H1 (cell line): Measurements from ENCODE around the gene ZNF777. TPM values are rescaled to one million over a fixed set of nuclear protein-coding genes. Genes with fewer than 3 reads are reported as not detected.

Experiments
- CTCF ChIA-PET: fragments of 300-600 bp; sonication (Branson Sonifier 250); formaldehyde crosslinking; loops from one replicate; lab custom pipeline; 2021; ENCODE audit not compliant: partially characterized antibody; lab: Charles Lee
- POLR2A ChIA-PET: fragments of 300-600 bp; sonication (Branson Sonifier 250); formaldehyde crosslinking; loops from one replicate; lab custom pipeline; 2021; ENCODE audit warnings: inconsistent platforms; ENCODE audit not compliant: partially characterized antibody; lab: Charles Lee
- DNase-seq, 2 experiments: peaks; one replicate each; pipeline versions ENCODE4 v3.0.0 to v3.0.0-alpha.2; 2010 to 2022; ENCODE audit warnings: low spot score in 2 of 2, low read depth in 1 of 2, mixed read lengths in 1 of 2
- FAIRE-seq: peaks from 2 replicates; lab custom pipeline; 2011; peaks lifted over from hg19 to GRCh38; lab: Jason Lieb, UNC
- H2AFZ ChIP-seq: 2 replicates; pipeline ENCODE4 v1.8.1; 2012; ENCODE audit warnings: low read length, inconsistent platforms
- H2AK5ac ChIP-seq: 2 replicates; pipeline ENCODE4 v1.6.1; 2013; ENCODE audit warnings: low read depth, low read length
- H2BK120ac ChIP-seq: replicated peaks from 2 replicates; pipeline ENCODE3; 2013; ENCODE audit warnings: low read depth, low read length, inconsistent platforms
- H2BK12ac ChIP-seq: 2 replicates; pipeline ENCODE4 v1.6.1; 2013; ENCODE audit warnings: low read depth, low read length
- H2BK15ac ChIP-seq: 2 replicates; pipeline ENCODE4 v1.6.1; 2013; ENCODE audit warnings: low read length
- H2BK20ac ChIP-seq: 2 replicates; pipeline ENCODE4 v1.6.1; 2013; ENCODE audit warnings: low read length
- H2BK5ac ChIP-seq: 2 replicates; pipeline ENCODE4 v1.6.1; 2013; ENCODE audit warnings: low read depth, low read length
- H3K14ac ChIP-seq: 2 replicates; pipeline ENCODE4 v1.6.1; 2013; ENCODE audit warnings: inconsistent platforms; ENCODE audit not compliant: insufficient read length
- H3K18ac ChIP-seq: 2 replicates; pipeline ENCODE4 v1.6.1; 2013; ENCODE audit warnings: low read length; ENCODE audit errors: extremely low read depth
- H3K23ac ChIP-seq: 2 replicates; pipeline ENCODE4 v1.6.1; 2013; ENCODE audit warnings: inconsistent platforms; ENCODE audit not compliant: insufficient read length
- H3K23me2 ChIP-seq: 2 replicates; pipeline ENCODE4 v1.6.1; 2013; ENCODE audit warnings: low read depth, low read length
- H3K27ac ChIP-seq: 2 replicates; pipeline ENCODE4 v1.6.1; 2011; ENCODE audit warnings: low read depth, low read length, inconsistent platforms
- H3K27me3 ChIP-seq, 4 experiments: replicated peaks in 1 of 4; 1 replicate in 1 of 4; 2 replicates in 3 of 4; pipeline versions ENCODE4 v1.6.1 to v1.8.1; 2011 to 2013; ENCODE audit warnings: low read length in 3 of 4, mild to moderate bottlenecking in 3 of 4, inconsistent platforms in 2 of 4, mixed read lengths in 2 of 4, moderate library complexity in 1 of 4; ENCODE audit not compliant: control insufficient read depth in 3 of 4, insufficient read depth in 3 of 4; ENCODE audit errors: extremely low read depth in 1 of 4
- H3K36me3 ChIP-seq, 4 experiments: 2 replicates each; pipeline versions ENCODE4 v1.6.1 to v1.8.1; 2011 to 2013; ENCODE audit warnings: mild to moderate bottlenecking in 4 of 4, low read length in 3 of 4, moderate library complexity in 2 of 4, control low read depth in 1 of 4, inconsistent platforms in 1 of 4; ENCODE audit not compliant: insufficient read depth in 4 of 4, control insufficient read depth in 2 of 4
- H3K4ac ChIP-seq: replicated peaks from 2 replicates; pipeline ENCODE3; 2013; ENCODE audit warnings: low read length, low read depth, mixed read lengths, inconsistent platforms; ENCODE audit not compliant: insufficient read length
- H3K4me1 ChIP-seq, 4 experiments: replicated peaks in 1 of 4; 1 replicate in 1 of 4; 2 replicates in 3 of 4; pipeline versions ENCODE4 v1.6.1 to v1.8.1; 2011 to 2013; ENCODE audit warnings: low read length in 3 of 4, inconsistent platforms in 2 of 4, mixed read lengths in 1 of 4; ENCODE audit not compliant: insufficient read depth in 4 of 4, control insufficient read depth in 3 of 4
- H3K4me2 ChIP-seq, 2 experiments: 2 replicates each; pipeline versions ENCODE4 v1.6.1 to v1.8.1; 2011 to 2013; ENCODE audit warnings: low read depth in 2 of 2, low read length in 2 of 2, control low read depth in 1 of 2, inconsistent platforms in 1 of 2, mild to moderate bottlenecking in 1 of 2; ENCODE audit not compliant: insufficient read depth in 1 of 2
- H3K4me3 ChIP-seq, 4 experiments: fragments of 200-600, 300-600 bp in 1 of 4; sonication (generic), shearing (Covaris generic), sonication (Bioruptor Twin) in 1 of 4; 2 replicates each; pipeline versions ENCODE4 v1.5.1 to v1.8.1; 2011 to 2016; ENCODE audit warnings: low read length in 4 of 4, low read depth in 3 of 4, control low read depth in 2 of 4, inconsistent platforms in 2 of 4, mild to moderate bottlenecking in 2 of 4, mixed read lengths in 1 of 4, moderate library complexity in 1 of 4; ENCODE audit not compliant: insufficient read depth in 2 of 4; ENCODE audit errors: extremely low read depth in 1 of 4
- H3K56ac ChIP-seq: replicated peaks from 2 replicates; pipeline ENCODE3; 2013; ENCODE audit warnings: low read depth, mild to moderate bottlenecking, mixed read lengths, low read length, inconsistent platforms; ENCODE audit not compliant: insufficient read length
- H3K79me1 ChIP-seq: 2 replicates; pipeline ENCODE4 v1.6.1; 2013; ENCODE audit warnings: low read depth, low read length, control low read depth
- H3K79me2 ChIP-seq, 2 experiments: 2 replicates each; pipeline versions ENCODE4 v1.6.1 to v1.8.1; 2012 to 2013; ENCODE audit warnings: low read length in 2 of 2, mild to moderate bottlenecking in 2 of 2, inconsistent platforms in 1 of 2; ENCODE audit not compliant: insufficient read depth in 2 of 2, control insufficient read depth in 1 of 2
- H3K9ac ChIP-seq, 4 experiments: replicated peaks in 1 of 4; 1 replicate in 1 of 4; 2 replicates in 3 of 4; pipeline versions ENCODE4 v1.6.1 to v1.8.1; 2011 to 2013; ENCODE audit warnings: low read depth in 3 of 4, low read length in 3 of 4, control low read depth in 2 of 4, mild to moderate bottlenecking in 2 of 4, moderate library complexity in 2 of 4, inconsistent platforms in 1 of 4; ENCODE audit errors: extremely low read depth in 1 of 4
- H3K9me3 ChIP-seq, 2 experiments: 2 replicates each; pipeline versions ENCODE4 v1.6.1 to v1.8.1; 2012 to 2013; ENCODE audit warnings: mild to moderate bottlenecking in 2 of 2, moderate library complexity in 2 of 2, control low read depth in 1 of 2, inconsistent platforms in 1 of 2, low read depth in 1 of 2, low read length in 1 of 2, mixed read lengths in 1 of 2; ENCODE audit not compliant: insufficient read depth in 2 of 2
- H4K20me1 ChIP-seq, 2 experiments: replicated peaks in 1 of 2; 2 replicates each; pipeline versions ENCODE3 to v1.8.1; 2011 to 2013; ENCODE audit warnings: inconsistent platforms in 2 of 2, low read length in 2 of 2, mild to moderate bottlenecking in 1 of 2; ENCODE audit not compliant: insufficient read depth in 2 of 2, control insufficient read depth in 1 of 2
- H4K5ac ChIP-seq: 2 replicates; pipeline ENCODE4 v1.6.1; 2013; ENCODE audit warnings: low read length, low read depth, mixed read lengths, inconsistent platforms; ENCODE audit not compliant: insufficient read length
- H4K8ac ChIP-seq: 2 replicates; pipeline ENCODE4 v1.8.0; 2013; ENCODE audit warnings: mild to moderate bottlenecking, moderate library complexity, low read length, inconsistent platforms; ENCODE audit not compliant: insufficient read depth; ENCODE audit errors: extremely low read depth
- H4K91ac ChIP-seq: replicated peaks from 2 replicates; pipeline ENCODE3; 2013; ENCODE audit warnings: low read length, mixed read lengths, inconsistent platforms; ENCODE audit not compliant: insufficient read length
- BACH1 ChIP-seq: IDR thresholded peaks from 2 replicates; pipeline ENCODE4 v1.6.1; 2012; ENCODE audit warnings: low read length, improper control_type of control experiment
- CBX8 ChIP-seq: fragments of 300-800, 300-1000 bp; sonication (generic); IDR thresholded peaks from 2 replicates; pipeline ENCODE4 v1.7.1; 2016; ENCODE audit warnings: low read depth, low read length, borderline replicate concordance
- CEBPB ChIP-seq: IDR thresholded peaks from 2 replicates; pipeline ENCODE4 v1.6.1; 2012; ENCODE audit warnings: low read depth, low read length
- CHD2 ChIP-seq: IDR thresholded peaks from 2 replicates; pipeline ENCODE4 v1.6.1; 2012; ENCODE audit warnings: low read length, improper control_type of control experiment
- EP300 ChIP-seq, 2 experiments: IDR thresholded peaks; 1 replicate in 1 of 2; 2 replicates in 1 of 2; pipeline ENCODE4 v1.6.1; 2011 to 2012; ENCODE audit warnings: low read depth in 2 of 2, low read length in 2 of 2, mild to moderate bottlenecking in 2 of 2, borderline replicate concordance in 1 of 2, inconsistent platforms in 1 of 2, moderate library complexity in 1 of 2
- GTF2F1 ChIP-seq: IDR thresholded peaks from 2 replicates; pipeline ENCODE4 v1.6.1; 2012; ENCODE audit warnings: low read depth, low read length, improper control_type of control experiment, borderline replicate concordance
- HDAC2 ChIP-seq, 2 experiments: fragments of 300-600 bp in 1 of 2; sonication (generic) in 1 of 2; IDR thresholded peaks; 2 replicates each; pipeline ENCODE4 v1.6.1; 2011 to 2012; ENCODE audit warnings: low read depth in 2 of 2, low read length in 2 of 2, mild to moderate bottlenecking in 2 of 2, moderate library complexity in 2 of 2, borderline replicate concordance in 1 of 2, inconsistent platforms in 1 of 2
- JUN ChIP-seq: IDR thresholded peaks from 2 replicates; pipeline ENCODE4 v1.6.1; 2011; ENCODE audit warnings: low read depth, mild to moderate bottlenecking, improper control_type of control experiment, low read length
- POLR2A ChIP-seq, 2 experiments: IDR thresholded peaks; 1 replicate in 1 of 2; 2 replicates in 1 of 2; pipeline ENCODE4 v1.6.1; 2011; ENCODE audit warnings: low read depth in 2 of 2, low read length in 2 of 2, mild to moderate bottlenecking in 2 of 2; ENCODE audit errors: control extremely low read depth in 1 of 2
- POLR2AphosphoS5 ChIP-seq: IDR thresholded peaks from 2 replicates; pipeline ENCODE4 v1.6.1; 2011; ENCODE audit warnings: low read depth, low read length
- RFX5 ChIP-seq: IDR thresholded peaks from 2 replicates; pipeline ENCODE4 v1.6.1; 2011; ENCODE audit warnings: low read depth, low read length, improper control_type of control experiment, borderline replicate concordance
- SAP30 ChIP-seq: fragments of 300-600 bp; sonication (generic); IDR thresholded peaks from 2 replicates; pipeline ENCODE4 v1.7.1; 2012; ENCODE audit warnings: low read length, moderate library complexity, mild to moderate bottlenecking, inconsistent platforms; ENCODE audit not compliant: insufficient read depth, insufficient replicate concordance
- SP2 ChIP-seq: IDR thresholded peaks from 2 replicates; pipeline ENCODE4 v1.6.1; 2012; ENCODE audit warnings: mild to moderate bottlenecking, low read length, inconsistent platforms
- TEAD4 ChIP-seq: IDR thresholded peaks from 2 replicates; pipeline ENCODE4 v1.6.1; 2012; ENCODE audit warnings: low read depth, low read length, inconsistent platforms, mixed read lengths
- YY1 ChIP-seq: IDR thresholded peaks from 2 replicates; pipeline ENCODE4 v1.6.1; 2011; ENCODE audit warnings: low read depth, mild to moderate bottlenecking, low read length
- polyA plus RNA-seq, 7 experiments: library from polyadenylated mRNA; depleted of rRNA in 3 of 7; stranded (reverse) in 5 of 7; unstranded in 2 of 7; fragments of >200 nt in 5 of 7; fragments of 200-250 nt in 2 of 7; gene quantifications; 1 replicate in 5 of 7; 2 replicates in 1 of 7; 4 replicates in 1 of 7; pipeline versions ENCODE4 v1.2.1 to v1.2.3, GENCODE V29; 2011 to 2013; ENCODE audit warnings: missing spikeins in 2 of 7, mixed read lengths in 2 of 7
- total RNA-seq: library from RNA; stranded (reverse); fragmentation: NEBNext Ultra II Directional; extraction: Animal tissue kit (Norgen Biotek cat#: 25700); gene quantifications from 2 replicates; pipeline ENCODE4 v1.2.1, GENCODE V29; 2021
- TF ChIP-seq, protein P1 (sequence below): IDR thresholded peaks from 2 replicates; pipeline ENCODE4 v1.6.1; 2011; ENCODE audit warnings: low read depth, mild to moderate bottlenecking, low read length; ENCODE audit not compliant: insufficient read depth

The ZNF777 gene
- total and polyA plus RNA-seq, 2 of the 8 experiments (the other 6 are each of a cell fraction or from before 2014, with no cell fraction given) = 8.0 to 10.1 TPM

DNA sequence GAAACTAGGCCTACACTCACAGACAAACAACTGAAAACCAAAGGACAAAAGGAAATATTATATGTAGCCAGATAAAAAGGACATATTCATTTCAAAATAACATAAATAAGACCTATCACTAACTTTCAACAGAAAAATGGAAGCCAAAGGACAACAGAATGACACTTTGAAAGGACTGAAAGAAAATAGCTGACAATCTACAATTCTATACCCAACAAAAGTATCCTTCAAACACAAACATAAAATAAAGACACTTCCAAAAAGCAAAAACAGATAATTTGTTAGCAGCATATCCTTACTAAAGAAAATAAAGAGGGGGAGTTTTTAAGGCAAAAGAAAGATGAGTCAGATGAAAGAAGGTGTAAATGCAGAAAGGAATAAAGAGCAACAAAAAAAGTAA, 44.7 kb upstream of the ZNF777 start:
- no peak overlapping the region for H2AFZ ChIP-seq
- H3K79me1 ChIP-seq = no peaks in the 10 kb centered on the region
- no peaks in the 10 kb centered on the region for H3K4me1 ChIP-seq
- H3K9ac ChIP-seq = no peak overlapping the region
- no peak overlapping the region for H2BK15ac ChIP-seq
- H4K91ac ChIP-seq = no peak overlapping the region
- H2BK20ac ChIP-seq = no peak overlapping the region
- no peaks in the 10 kb centered on the region for H4K20me1 ChIP-seq
- H3K36me3 ChIP-seq = no peaks in the 10 kb centered on the region
- 0 out of 2 replicates have a peak, but pooled peaks cover 1% of the 10 kb centered on the region for H3K23me2 ChIP-seq
- H2BK5ac ChIP-seq = no peak overlapping the region
- H3K14ac ChIP-seq = no peak overlapping the region
- peaks cover 14 to 17% of the 10 kb centered on the region in 2 experiments; a peak in 3 of 4 replicates for H3K9me3 ChIP-seq
- H3K4ac ChIP-seq = no peak overlapping the region
- no peaks in the 10 kb centered on the region for H3K27me3 ChIP-seq
- H3K27ac ChIP-seq = no peak overlapping the region
- no peak overlapping the region for H3K56ac ChIP-seq
- no peaks in the 10 kb centered on the region for H3K79me2 ChIP-seq
- CTCF ChIA-PET = no interaction called here
- FAIRE-seq = no peak
- POLR2A ChIA-PET = interaction anchor here (0.8 kb wide), 1 partner anchor 28 kb away, joined by 4 read pairs; no protein-coding TSS in a partner anchor
- H2BK12ac ChIP-seq = no peak overlapping the region
- no peak overlapping the region for H4K5ac ChIP-seq
- H3K4me2 ChIP-seq = no peak overlapping the region
- no peak overlapping the region for H4K8ac ChIP-seq
- H3K18ac ChIP-seq = no peak overlapping the region
- H3K23ac ChIP-seq = no peak overlapping the region
- H2AK5ac ChIP-seq = no peak overlapping the region
- no peak overlapping the region for H2BK120ac ChIP-seq
- no peak overlapping the region for H3K4me3 ChIP-seq
- no peak for DNase-seq
- no peak for TF ChIP-seq SP2
- TF ChIP-seq YY1 = no peak
- TF ChIP-seq GTF2F1 = no peak
- no peak for TF ChIP-seq POLR2AphosphoS5
- no peak for TF ChIP-seq RFX5
- TF ChIP-seq POLR2A (IDR thresholded peaks at IDR 0.05; ENCODE audit: control extremely low read depth in 1 of 2, low read depth in 2 of 2, low read length in 2 of 2) = no peak
- no peak for TF ChIP-seq EP300 (IDR thresholded peaks at IDR 0.05; ENCODE audit: borderline replicate concordance in 1 of 2, low read depth in 2 of 2, low read length in 2 of 2)
- TF ChIP-seq TEAD4 = no peak
- no peak for TF ChIP-seq CEBPB
- TF ChIP-seq HDAC2 (IDR thresholded peaks at IDR 0.05; ENCODE audit: borderline replicate concordance in 1 of 2, low read depth in 2 of 2, low read length in 2 of 2) = no peak
- no peak for TF ChIP-seq SAP30
- no peak for TF ChIP-seq CHD2
- no peak for TF ChIP-seq CBX8
- TF ChIP-seq JUN = no peak
- TF ChIP-seq, protein P1, sequence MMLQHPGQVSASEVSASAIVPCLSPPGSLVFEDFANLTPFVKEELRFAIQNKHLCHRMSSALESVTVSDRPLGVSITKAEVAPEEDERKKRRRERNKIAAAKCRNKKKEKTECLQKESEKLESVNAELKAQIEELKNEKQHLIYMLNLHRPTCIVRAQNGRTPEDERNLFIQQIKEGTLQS = no peak
- no peak for TF ChIP-seq BACH1
